Sigmoid colon (tissue), 7 donors: Measurements from ENCODE around the gene GARNL3. TPM values are rescaled to one million over a fixed set of nuclear protein-coding genes. Genes with fewer than 3 reads are reported as not detected.
A peak's percentile ranks its signal among the peaks of the same experiment; 100 is the strongest.

Source experiments
- DNase-seq: peaks from one replicate; pipeline ENCODE4 v3.0.0-alpha.2; 2019
- H3K27ac ChIP-seq, 4 donors: fragments of 200-600 bp; sonication (generic); one replicate each; pipeline ENCODE4 v1.5.1; 2016 to 2019; ENCODE audit warnings: mild to moderate bottlenecking in 1 of 4
- H3K27me3 ChIP-seq, 3 donors: fragments of 200-600 bp; sonication (generic); one replicate each; pipeline ENCODE4 v1.5.1; 2019; ENCODE audit warnings: mild to moderate bottlenecking in 1 of 3
- H3K36me3 ChIP-seq, 4 donors: fragments of 200-600 bp; sonication (generic); one replicate each; pipeline ENCODE4 v1.5.1; 2016 to 2019
- H3K4me1 ChIP-seq, 4 donors: fragments of 200-600 bp; sonication (generic); one replicate each; pipeline ENCODE4 v1.5.1; 2017 to 2019
- H3K4me3 ChIP-seq, 4 donors: fragments of 200-600 bp; sonication (generic); one replicate each; pipeline ENCODE4 v1.5.1; 2017 to 2019; ENCODE audit warnings: mild to moderate bottlenecking in 2 of 4, moderate library complexity in 1 of 4
- H3K9me3 ChIP-seq, 4 donors: fragments of 200-600 bp in 3 of 4; sonication (generic) in 3 of 4; one replicate each; pipeline versions ENCODE4 v1.5.1 to v1.6.1; 2013 to 2019
- EP300 ChIP-seq, 4 donors: sonication (generic); formaldehyde crosslinking; IDR thresholded peaks; one replicate each; pipeline ENCODE4 v1.6.1; 2017; ENCODE audit warnings: antibody characterized with exemption in 4 of 4
- POLR2A ChIP-seq, 2 donors: fragments of 450-650 bp; IDR thresholded peaks; one replicate each; pipeline ENCODE4 v1.6.1; 2016; ENCODE audit warnings: antibody characterized with exemption in 2 of 2, mild to moderate bottlenecking in 2 of 2, moderate library complexity in 2 of 2
- POLR2AphosphoS5 ChIP-seq, 4 donors: sonication (generic); formaldehyde crosslinking; IDR thresholded peaks; one replicate each; pipeline ENCODE4 v1.6.1; 2017; ENCODE audit warnings: antibody characterized with exemption in 4 of 4
- WGBS, 2 donors: extraction: QIAGEN DNeasy Blood & Tissue Kit; methylation state at CpG; one replicate each; pipeline ENCODE4 v1.1.7; 2013; 5-methylcytosine and 5-hydroxymethylcytosine counted together
- intact Hi-C: fragments of 100-400 bp; cut with DNase I; formaldehyde crosslinking; loops from one replicate; pipeline ENCODE4 v1.15.1; 2023
- polyA plus RNA-seq, 3 donors: library from polyadenylated mRNA; stranded (reverse); fragments of 200-250 nt; gene quantifications; one replicate each; pipeline ENCODE4 v1.2.3, GENCODE V29; 2013
- total RNA-seq, 4 donors: library from RNA; depleted of rRNA; stranded (reverse); fragments of >200 nt; gene quantifications; one replicate each; pipeline ENCODE4 v1.1.0, GENCODE V29; 2016
- TF ChIP-seq, protein P1 (sequence below), 4 experiments: fragments of 450-650 bp in 3 of 4; fragments of 200-600 bp in 1 of 4; IDR thresholded peaks; one replicate each; pipeline ENCODE4 v1.5.1; 2016 to 2019; ENCODE audit warnings: antibody characterized with exemption in 4 of 4, mild to moderate bottlenecking in 3 of 4, moderate library complexity in 2 of 4
- donor health status: healthy with polysubstance abuse.
- donor health status: Bipolar disorder and iron deficiency.
- donor health status: healthy.

GARNL3 gene
- total and polyA plus RNA-seq, 7 donors, result 0.92 to 28.0 (median 10.2) TPM

DNA sequence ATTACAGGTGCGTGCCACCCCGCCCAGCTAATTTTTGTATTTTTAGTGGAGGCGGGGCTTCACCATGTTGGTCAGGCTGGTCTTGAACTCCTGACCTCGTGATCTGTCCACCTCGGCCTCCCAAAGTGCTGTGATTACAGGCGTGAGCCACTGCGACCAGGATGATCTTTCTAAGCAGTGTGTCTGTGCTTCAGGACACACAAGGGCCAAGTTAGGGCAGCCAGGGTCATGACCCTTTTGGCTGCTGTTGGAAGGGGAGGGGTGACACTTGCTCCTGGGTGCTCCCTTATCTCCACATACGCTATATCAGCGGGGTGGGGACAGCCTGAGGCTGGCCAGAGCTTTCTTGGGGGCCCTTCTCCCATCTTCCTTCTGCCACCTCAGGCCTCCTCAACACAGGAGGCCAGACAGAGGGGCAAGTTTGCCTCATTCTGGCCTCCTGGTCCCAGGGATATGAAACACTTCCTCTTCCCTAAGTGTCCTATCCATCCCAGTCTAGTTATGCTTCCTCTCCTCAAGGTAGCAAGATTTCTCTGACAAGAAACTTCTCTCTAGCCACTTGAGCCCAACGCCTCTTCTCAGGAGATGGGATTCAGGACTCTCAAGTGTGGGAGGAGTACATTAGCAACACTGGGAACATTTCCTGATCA lies 157.7 kb downstream of the GARNL3 start:
- peaks cover 0 to 64% (median 49%) of the 10 kb centered on the region in 4 donors for H3K4me1 ChIP-seq

DNA sequence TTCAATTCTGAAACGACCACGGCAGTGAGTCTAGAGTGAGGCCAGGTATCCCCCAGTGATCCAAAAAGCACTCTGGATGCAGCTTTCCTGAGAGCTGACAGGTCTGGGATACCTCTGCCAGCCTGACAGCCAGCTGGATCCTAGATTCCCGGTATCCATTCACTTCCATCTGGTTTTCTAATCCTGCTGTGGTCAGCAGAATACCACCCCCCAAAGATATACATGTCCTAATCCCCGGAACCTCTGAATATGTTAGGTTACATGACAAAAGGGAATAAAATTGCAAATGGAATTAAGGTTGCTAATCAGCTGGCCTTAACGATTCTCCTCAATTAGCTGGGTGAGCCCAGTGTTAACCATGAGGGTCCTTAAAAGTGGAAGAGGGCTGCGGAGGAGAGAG lies 158.2 kb downstream of the GARNL3 start:
- Histone ChIP-seq H3K4me1 (peaks cover 0 to 64% (median 43%) of the 10 kb centered on the region in 4 donors), H3K9me3 (no peaks in the 10 kb centered on the region), H3K36me3 (no peaks in the 10 kb centered on the region), H3K27ac (peak overlapping the region; percentile 89 to 98 (median 91)), H3K27me3 (no peaks in the 10 kb centered on the region), H3K4me3 (peak overlapping the region in 3 of 4 donors; percentile 77 to 94 (median 80))
- intact Hi-C loops, result no loop called here
- no peak for DNase-seq
- no peak for TF ChIP-seq POLR2AphosphoS5 (IDR thresholded peaks at IDR 0.05)
- TF ChIP-seq POLR2A (IDR thresholded peaks at IDR 0.05), result no peak
- WGBS, 2 donors, result 51 to 59% methylated on average over 6 of the region's 6 CpGs

More for the DNA sequence above, 157.7 kb downstream of the GARNL3 start:
- Histone ChIP-seq H3K4me3 (peak overlapping the region in 2 of 4 donors; percentile 80 to 94), H3K27ac (peak overlapping the region in 3 of 4 donors; percentile 89 to 98 (median 91)), H3K36me3 (no peaks in the 10 kb centered on the region), H3K27me3 (no peaks in the 10 kb centered on the region), H3K9me3 (no peaks in the 10 kb centered on the region)
- no peak for DNase-seq
- intact Hi-C loops, result no loop called here
- TF ChIP-seq EP300 (IDR thresholded peaks at IDR 0.05) (no peak), POLR2AphosphoS5 (IDR thresholded peaks at IDR 0.05) (no peak), POLR2A (IDR thresholded peaks at IDR 0.05) (no peak)
- TF ChIP-seq, protein P1, sequence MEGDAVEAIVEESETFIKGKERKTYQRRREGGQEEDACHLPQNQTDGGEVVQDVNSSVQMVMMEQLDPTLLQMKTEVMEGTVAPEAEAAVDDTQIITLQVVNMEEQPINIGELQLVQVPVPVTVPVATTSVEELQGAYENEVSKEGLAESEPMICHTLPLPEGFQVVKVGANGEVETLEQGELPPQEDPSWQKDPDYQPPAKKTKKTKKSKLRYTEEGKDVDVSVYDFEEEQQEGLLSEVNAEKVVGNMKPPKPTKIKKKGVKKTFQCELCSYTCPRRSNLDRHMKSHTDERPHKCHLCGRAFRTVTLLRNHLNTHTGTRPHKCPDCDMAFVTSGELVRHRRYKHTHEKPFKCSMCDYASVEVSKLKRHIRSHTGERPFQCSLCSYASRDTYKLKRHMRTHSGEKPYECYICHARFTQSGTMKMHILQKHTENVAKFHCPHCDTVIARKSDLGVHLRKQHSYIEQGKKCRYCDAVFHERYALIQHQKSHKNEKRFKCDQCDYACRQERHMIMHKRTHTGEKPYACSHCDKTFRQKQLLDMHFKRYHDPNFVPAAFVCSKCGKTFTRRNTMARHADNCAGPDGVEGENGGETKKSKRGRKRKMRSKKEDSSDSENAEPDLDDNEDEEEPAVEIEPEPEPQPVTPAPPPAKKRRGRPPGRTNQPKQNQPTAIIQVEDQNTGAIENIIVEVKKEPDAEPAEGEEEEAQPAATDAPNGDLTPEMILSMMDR (IDR thresholded peaks at IDR 0.05), result no peak
- WGBS, 2 donors, result 80 to 90% methylated on average over 10 of the region's 10 CpGs

DNA sequence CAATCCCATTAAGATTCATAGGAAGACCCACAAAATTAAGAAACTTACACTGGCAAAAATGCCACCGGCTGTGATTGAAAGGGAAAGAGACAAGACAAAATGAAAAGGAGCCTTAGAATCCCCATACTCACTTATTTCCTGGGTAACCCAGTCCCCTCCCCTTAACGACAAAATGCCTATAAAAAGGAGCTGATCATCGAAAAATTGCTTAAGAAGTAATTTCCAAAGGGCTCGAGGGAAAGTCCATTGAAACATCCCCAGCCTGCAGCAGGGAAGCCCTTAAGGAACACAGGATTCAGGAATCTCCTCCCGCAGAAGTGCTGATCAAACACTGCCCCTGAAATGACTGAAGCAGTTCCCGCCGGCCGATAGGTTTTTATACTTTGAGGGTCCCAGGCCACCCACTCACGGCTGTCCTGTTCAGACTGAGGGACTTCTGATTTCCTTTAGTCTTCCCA lies 158.9 kb downstream of the GARNL3 start:
- TF ChIP-seq POLR2AphosphoS5 (IDR thresholded peaks at IDR 0.05), result no peak
- TF ChIP-seq, protein P1 (IDR thresholded peaks at IDR 0.05), result no peak
- TF ChIP-seq POLR2A (IDR thresholded peaks at IDR 0.05), result no peak
- no peak for TF ChIP-seq EP300 (IDR thresholded peaks at IDR 0.05)
- Histone ChIP-seq H3K36me3 (peaks cover 0 to 3% (median under 1%) of the 10 kb centered on the region in 4 donors), H3K9me3 (no peaks in the 10 kb centered on the region), H3K4me3 (peak overlapping the region; percentile 59 to 94 (median 78)), H3K27me3 (no peaks in the 10 kb centered on the region), H3K4me1 (peaks cover 0 to 59% (median 38%) of the 10 kb centered on the region in 4 donors), H3K27ac (peak overlapping the region; percentile 89 to 98 (median 91))
- intact Hi-C loops, result no loop called here
- DNase-seq, result no peak
- 0 to 1% methylated on average over 9 of the region's 9 CpGs for WGBS, 2 donors

DNA sequence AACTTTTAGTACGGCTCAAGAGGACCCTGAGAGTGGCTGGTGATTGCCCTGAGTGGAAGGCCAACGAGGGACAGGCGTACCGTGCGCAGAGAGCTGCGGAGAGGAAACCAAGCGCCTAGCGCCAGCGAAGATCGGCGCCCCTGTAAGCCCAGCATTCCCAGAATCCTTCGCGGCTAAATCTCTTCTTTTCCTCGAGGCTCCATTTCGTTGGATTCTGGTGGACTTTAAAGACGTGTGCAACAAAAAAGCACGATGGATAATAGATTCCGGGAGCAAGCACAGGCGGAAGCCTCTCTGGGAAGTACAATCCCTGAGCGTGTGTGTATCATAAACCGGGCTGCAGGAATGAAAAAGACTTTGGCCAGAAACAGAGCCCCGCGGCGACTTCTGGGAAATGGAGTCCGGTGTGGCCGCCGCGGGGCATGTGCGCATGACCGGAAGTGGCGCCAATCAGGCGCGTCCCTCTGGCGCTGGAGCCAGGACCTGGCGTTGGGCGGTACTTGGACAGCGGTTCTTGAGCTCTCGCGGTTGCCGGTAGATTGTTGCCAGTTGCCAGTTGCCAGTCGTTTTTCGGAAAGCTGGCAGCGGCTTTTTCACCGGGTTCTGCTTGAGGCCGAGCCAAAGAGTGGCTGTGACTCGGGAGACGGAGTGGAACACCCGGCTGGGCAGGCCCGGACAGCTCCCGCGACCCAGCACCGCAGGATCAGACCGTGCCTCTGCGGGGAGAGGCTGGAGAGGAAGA lies 159.5 kb downstream of the GARNL3 start, which contains the start of gene ZNF79:
ZNF79 (plus strand) TSS at position 449 of the 742 bp plus-strand sequence. CDS start 406 bp downstream, outside the sequence.
- DNase-seq, result peak; percentile 97
- TF ChIP-seq POLR2AphosphoS5 (IDR thresholded peaks at IDR 0.05) (peak; percentile 87 to 95 (median 88)), EP300 (IDR thresholded peaks at IDR 0.05) (peak in 1 of 4 donors; percentile 36), POLR2A (IDR thresholded peaks at IDR 0.05) (peak; percentile 28 to 69)
- TF ChIP-seq, protein P1 (IDR thresholded peaks at IDR 0.05), result no peak
- H3K4me3 ChIP-seq, result peak within 1 kb of the TSS; percentile 59 to 94 (median 78)
- H3K27ac ChIP-seq, result peak within 1 kb of the TSS; percentile 89 to 98 (median 91)
- no peaks in the 10 kb centered on the region for H3K9me3 ChIP-seq
- H3K27me3 ChIP-seq, result no peaks in the 10 kb centered on the region
- 0% methylated on average over 54 of the region's 54 CpGs for WGBS, 2 donors
- H3K4me1 ChIP-seq, result peaks cover 0 to 59% (median 38%) of the 10 kb centered on the region in 4 donors
- H3K36me3 ChIP-seq, result peaks cover 3 to 9% (median 5%) of the 10 kb centered on the region in 4 donors
- intact Hi-C loops, result loop anchor here (2.0 kb wide), 1 partner anchor 27 kb away; the partner anchor contains the start of genes LRSAM1 and RPL12

DNA sequence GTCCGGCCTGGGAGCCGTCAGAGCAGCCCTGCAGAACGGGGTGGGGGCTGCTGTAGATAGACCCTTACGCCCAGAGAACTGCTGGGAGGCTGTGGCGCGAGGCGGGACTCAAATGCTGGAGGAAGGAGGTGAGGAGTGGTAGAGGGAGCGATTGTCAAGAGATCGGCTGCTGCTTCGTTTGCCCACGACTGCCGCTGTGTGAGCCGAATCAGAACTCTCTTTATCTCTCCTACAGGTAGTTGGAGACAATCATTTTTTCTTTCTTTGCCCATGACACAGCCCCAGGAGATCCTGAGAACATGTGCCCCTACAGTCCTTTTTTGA lies 160.1 kb downstream of the GARNL3 start:
- intact Hi-C loops, result loop anchor here (2.0 kb wide), 1 partner anchor 26 kb away; the partner anchor contains the start of genes LRSAM1 and RPL12
- peak overlapping the region; percentile 89 to 98 (median 91) for H3K27ac ChIP-seq
- H3K4me3 ChIP-seq, result peak overlapping the region; percentile 59 to 94 (median 78)
- peaks cover 0 to 59% (median 38%) of the 10 kb centered on the region in 4 donors for H3K4me1 ChIP-seq
- WGBS, 2 donors, result 0% methylated on average over 13 of the region's 13 CpGs
- H3K36me3 ChIP-seq, result peaks cover 4 to 15% (median 8%) of the 10 kb centered on the region in 4 donors
- DNase-seq, result no peak
- no peaks in the 10 kb centered on the region for H3K9me3 ChIP-seq
- no peaks in the 10 kb centered on the region for H3K27me3 ChIP-seq
- no peak for TF ChIP-seq EP300 (IDR thresholded peaks at IDR 0.05)
